ENCODE data around the gene BCL2L12.

GRCh38 chr19:49665351-49666119 is at the start of gene BCL2L12, which contains the start of gene IRF3:
- peak in 1 of 2 donors; percentile 81 for TF ChIP-seq POLR2A (IDR thresholded peaks at IDR 0.05)
- peak in 1 of 6 experiments; percentile 5 for TF ChIP-seq CTCF (IDR thresholded peaks at IDR 0.05)
